ENCODE data around the gene FAM118B. TPM values are rescaled to one million over a fixed set of nuclear protein-coding genes. Genes with fewer than 3 reads are reported as not detected.

FAM118B gene
- total RNA-seq, 2 donors from 2014 or later: 40.1 to 40.8 TPM

GRCh38 chr11:126216526-126217305 lies 5.1 kb downstream of the FAM118B start:
- Mint-ChIP-seq H3K9me3 (no peaks in the 10 kb centered on the region), H3K4me3 (no peak overlapping the region), H3K4me1 (peaks cover 19% of the 10 kb centered on the region), H3K27ac (no peak overlapping the region), H3K36me3 (ENCODE audit: low read depth) (no peaks in the 10 kb centered on the region), H3K27me3 (ENCODE audit: insufficient read depth) (no peaks in the 10 kb centered on the region)
- H3K36me3 ChIP-seq (ENCODE audit: control insufficient read depth, insufficient read depth, low read length): peaks cover 3% of the 10 kb centered on the region
- H3K9ac ChIP-seq (ENCODE audit: extremely low read depth, low read length, poor library complexity, severe bottlenecking): no peak overlapping the region
- no peaks in the 10 kb centered on the region for H3K4me1 ChIP-seq (ENCODE audit: control insufficient read depth, insufficient read depth, low read length)
- no peaks in the 10 kb centered on the region for H3K27me3 ChIP-seq (ENCODE audit: control insufficient read depth, insufficient read depth, low read length, poor library complexity, severe bottlenecking)
- WGBS, 2 experiments (ENCODE audit: insufficient coverage in 1 of 2, insufficient read length in 1 of 2): 85 to 94% methylated on average over 3 to 6 of the region's 6 CpGs
- DNase-seq: no peak
- no peak for TF ChIP-seq CTCF (conservative IDR thresholded peaks at IDR 0.05)
- no peak overlapping the region for H3K4me3 ChIP-seq (ENCODE audit: low read length)
- no peak overlapping the region for H3K27ac ChIP-seq (ENCODE audit: low read depth, low read length)
- no peaks in the 10 kb centered on the region for H3K9me3 ChIP-seq (ENCODE audit: control insufficient read depth, low read length)

- no peaks in the 10 kb centered on the region for H3K9me3 Mint-ChIP-seq
- peaks cover 14% of the 10 kb centered on the region for H3K4me1 Mint-ChIP-seq
- Histone ChIP-seq H3K4me3 (ENCODE audit: low read length) (no peak overlapping the region), H3K9me3 (ENCODE audit: control insufficient read depth, low read length) (no peaks in the 10 kb centered on the region), H3K4me1 (ENCODE audit: control insufficient read depth, insufficient read depth, low read length) (no peaks in the 10 kb centered on the region), H3K9ac (ENCODE audit: extremely low read depth, low read length, poor library complexity, severe bottlenecking) (no peak overlapping the region), H3K36me3 (ENCODE audit: control insufficient read depth, insufficient read depth, low read length) (peaks cover 3% of the 10 kb centered on the region), H3K27me3 (ENCODE audit: control insufficient read depth, insufficient read depth, low read length, poor library complexity, severe bottlenecking) (no peaks in the 10 kb centered on the region), H3K27ac (ENCODE audit: low read depth, low read length) (no peak overlapping the region)
- no peak for DNase-seq
- no peak overlapping the region for H3K4me3 Mint-ChIP-seq
- H3K27me3 Mint-ChIP-seq (ENCODE audit: insufficient read depth): no peaks in the 10 kb centered on the region
- no CpG with 5 or more reads among the region's 1 CpG for WGBS, 2 experiments (ENCODE audit: insufficient coverage in 1 of 2, insufficient read length in 1 of 2)
- no peak overlapping the region for H3K27ac Mint-ChIP-seq
- TF ChIP-seq CTCF (conservative IDR thresholded peaks at IDR 0.05): no peak
- peaks cover 5% of the 10 kb centered on the region for H3K36me3 Mint-ChIP-seq (ENCODE audit: low read depth)
These were observed 5.9 kb downstream of the FAM118B start for GRCh38 chr11:126217491-126217890.

- no peak for TF ChIP-seq CTCF (conservative IDR thresholded peaks at IDR 0.05)
- DNase-seq: no peak
- Mint-ChIP-seq H3K27ac (no peak overlapping the region), H3K9me3 (peaks cover 4% of the 10 kb centered on the region), H3K4me3 (no peak overlapping the region), H3K36me3 (ENCODE audit: low read depth) (peaks cover 11% of the 10 kb centered on the region), H3K27me3 (ENCODE audit: insufficient read depth) (no peaks in the 10 kb centered on the region), H3K4me1 (peaks cover 8% of the 10 kb centered on the region)
- Histone ChIP-seq H3K36me3 (ENCODE audit: control insufficient read depth, insufficient read depth, low read length) (peaks cover 3% of the 10 kb centered on the region), H3K4me1 (ENCODE audit: control insufficient read depth, insufficient read depth, low read length) (no peaks in the 10 kb centered on the region), H3K9me3 (ENCODE audit: control insufficient read depth, low read length) (no peaks in the 10 kb centered on the region), H3K27ac (ENCODE audit: low read depth, low read length) (no peak overlapping the region), H3K4me3 (ENCODE audit: low read length) (no peak overlapping the region), H3K9ac (ENCODE audit: extremely low read depth, low read length, poor library complexity, severe bottlenecking) (no peak overlapping the region), H3K27me3 (ENCODE audit: control insufficient read depth, insufficient read depth, low read length, poor library complexity, severe bottlenecking) (no peaks in the 10 kb centered on the region)
- 67 to 74% methylated on average over 3 to 4 of the region's 4 CpGs for WGBS, 2 experiments (ENCODE audit: insufficient coverage in 1 of 2, insufficient read length in 1 of 2)
These were observed 8.0 kb downstream of the FAM118B start for GRCh38 chr11:126219547-126219946.
